AG20443 (cell line): ENCODE data around the gene FEM1B.
A peak's percentile ranks its signal among the peaks of the same experiment; 100 is the strongest.

Experiments used
- DNase-seq: peaks from one replicate; pipeline ENCODE4 v3.0.0; 2012; ENCODE audit warnings: low spot score, mixed read lengths

The FEM1B gene

GRCh38 chr15:68285259-68285980 lies 7.9 kb downstream of the FEM1B start:
- DNase-seq = no peak

GRCh38 chr15:68286256-68286655 lies 8.7 kb downstream of the FEM1B start:
- no peak for DNase-seq

DNA sequence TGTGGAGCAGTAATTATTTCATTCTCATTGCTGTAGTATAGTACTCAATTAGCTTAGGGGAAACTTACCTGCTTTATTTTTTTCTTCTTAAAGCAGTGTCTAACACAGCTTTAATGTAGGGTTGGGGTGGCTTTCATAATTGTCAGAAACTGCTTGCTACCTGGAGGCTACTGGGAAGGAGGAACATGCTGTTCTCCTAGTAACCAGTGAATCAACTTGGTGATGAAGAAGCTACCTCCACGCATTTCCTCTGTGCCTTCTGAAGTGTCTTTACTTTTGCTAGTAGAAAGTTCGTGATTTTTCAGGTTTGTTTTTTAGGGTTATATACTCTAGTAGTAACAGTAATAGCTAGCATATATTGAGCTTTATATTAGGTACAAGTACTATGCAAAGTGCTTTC lies 11.5 kb downstream of the FEM1B start:
- no peak for DNase-seq

DNA sequence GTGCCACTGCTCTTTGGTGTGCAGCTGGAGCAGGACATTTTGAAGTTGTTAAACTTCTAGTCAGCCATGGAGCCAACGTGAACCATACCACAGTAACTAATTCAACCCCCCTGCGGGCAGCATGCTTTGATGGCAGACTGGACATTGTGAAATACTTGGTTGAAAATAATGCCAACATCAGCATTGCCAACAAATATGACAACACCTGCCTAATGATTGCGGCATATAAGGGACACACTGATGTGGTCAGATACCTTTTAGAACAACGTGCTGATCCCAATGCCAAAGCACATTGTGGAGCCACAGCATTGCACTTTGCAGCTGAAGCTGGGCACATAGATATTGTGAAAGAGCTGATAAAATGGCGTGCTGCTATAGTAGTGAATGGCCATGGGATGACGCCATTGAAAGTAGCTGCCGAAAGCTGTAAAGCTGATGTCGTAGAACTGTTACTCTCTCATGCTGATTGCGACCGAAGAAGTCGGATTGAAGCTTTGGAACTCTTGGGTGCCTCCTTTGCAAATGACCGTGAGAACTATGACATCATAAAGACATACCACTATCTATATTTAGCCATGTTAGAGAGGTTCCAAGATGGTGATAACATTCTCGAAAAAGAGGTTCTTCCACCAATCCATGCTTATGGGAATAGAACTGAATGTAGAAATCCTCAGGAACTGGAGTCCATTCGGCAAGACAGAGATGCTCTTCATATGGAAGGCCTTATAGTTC lies 12.2 kb downstream of the FEM1B start:
- no peak for DNase-seq

- DNase-seq = no peak
Observed at GRCh38 chr15:68290715-68291114, 13.2 kb downstream of the FEM1B start.

GRCh38 chr15:68292157-68292781 lies 14.7 kb downstream of the FEM1B start:
- DNase-seq = no peak

- no peak for DNase-seq
Observed at GRCh38 chr15:68292967-68293366, 15.4 kb downstream of the FEM1B start.

DNA sequence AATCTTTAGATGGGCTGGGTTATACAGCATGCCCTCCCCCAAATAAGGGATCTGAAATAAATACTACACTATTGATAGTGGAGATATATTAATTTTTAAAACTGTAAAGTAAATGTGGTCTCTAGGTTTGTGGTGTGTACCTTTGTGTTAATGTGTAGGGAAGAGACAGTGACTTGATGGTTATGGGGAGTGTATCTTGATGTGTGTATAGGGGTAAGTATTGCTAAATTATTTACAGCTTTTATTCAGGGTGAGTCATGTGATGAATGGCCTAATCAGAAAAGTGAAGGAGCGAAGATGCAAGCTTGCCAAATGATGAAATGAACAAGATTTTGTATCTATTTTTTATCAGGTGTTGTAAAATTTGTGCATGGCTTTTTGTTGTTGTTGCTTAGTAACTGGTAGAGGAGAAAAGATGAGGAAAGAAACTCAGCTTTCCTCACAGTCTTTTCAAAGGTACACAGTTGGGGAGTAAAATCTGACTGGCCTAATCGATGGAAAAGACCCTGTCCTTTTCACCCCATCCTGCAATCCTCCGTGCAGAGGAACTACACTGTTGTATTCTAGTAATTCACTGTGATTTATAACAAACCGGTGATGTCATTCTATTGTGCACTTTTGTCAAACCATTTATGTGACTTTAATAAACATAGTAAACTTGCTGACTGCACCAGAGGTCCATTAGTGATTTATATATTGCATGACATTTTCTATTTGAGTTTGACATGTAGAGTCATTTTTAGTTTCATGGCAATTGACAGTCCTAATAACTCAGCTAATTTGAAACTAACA lies 17.7 kb downstream of the FEM1B start:
- no peak for DNase-seq

GRCh38 chr15:68298336-68298735 lies 20.8 kb downstream of the FEM1B start:
- DNase-seq = no peak

DNA sequence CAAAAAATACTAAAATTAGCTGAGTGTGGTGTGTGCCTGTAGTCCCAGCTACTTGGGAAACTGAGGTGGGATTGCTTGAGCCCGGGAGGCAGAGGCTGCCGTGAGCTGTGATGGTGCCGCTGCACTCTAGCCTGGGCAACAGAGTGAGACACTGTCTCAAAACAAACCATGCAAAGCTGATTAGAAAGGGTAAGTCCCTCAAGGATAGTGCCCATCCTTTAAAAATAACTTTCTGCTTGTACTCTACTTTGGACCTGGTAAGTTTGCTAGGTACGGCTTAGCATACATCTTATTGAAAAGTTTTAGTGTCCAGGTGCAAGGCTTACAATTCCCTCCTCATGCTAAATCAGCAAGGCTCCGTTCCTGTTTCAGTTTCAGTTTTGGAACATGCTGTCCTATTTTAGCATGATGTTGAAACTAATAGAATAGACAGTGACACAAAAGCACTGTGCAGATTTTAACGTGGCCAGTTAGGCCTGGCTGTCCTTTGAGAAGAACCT lies 21.4 kb downstream of the FEM1B start:
- no peak for DNase-seq

- DNase-seq = no peak
Observed at GRCh38 chr15:68299436-68299835, 21.9 kb downstream of the FEM1B start.

DNA sequence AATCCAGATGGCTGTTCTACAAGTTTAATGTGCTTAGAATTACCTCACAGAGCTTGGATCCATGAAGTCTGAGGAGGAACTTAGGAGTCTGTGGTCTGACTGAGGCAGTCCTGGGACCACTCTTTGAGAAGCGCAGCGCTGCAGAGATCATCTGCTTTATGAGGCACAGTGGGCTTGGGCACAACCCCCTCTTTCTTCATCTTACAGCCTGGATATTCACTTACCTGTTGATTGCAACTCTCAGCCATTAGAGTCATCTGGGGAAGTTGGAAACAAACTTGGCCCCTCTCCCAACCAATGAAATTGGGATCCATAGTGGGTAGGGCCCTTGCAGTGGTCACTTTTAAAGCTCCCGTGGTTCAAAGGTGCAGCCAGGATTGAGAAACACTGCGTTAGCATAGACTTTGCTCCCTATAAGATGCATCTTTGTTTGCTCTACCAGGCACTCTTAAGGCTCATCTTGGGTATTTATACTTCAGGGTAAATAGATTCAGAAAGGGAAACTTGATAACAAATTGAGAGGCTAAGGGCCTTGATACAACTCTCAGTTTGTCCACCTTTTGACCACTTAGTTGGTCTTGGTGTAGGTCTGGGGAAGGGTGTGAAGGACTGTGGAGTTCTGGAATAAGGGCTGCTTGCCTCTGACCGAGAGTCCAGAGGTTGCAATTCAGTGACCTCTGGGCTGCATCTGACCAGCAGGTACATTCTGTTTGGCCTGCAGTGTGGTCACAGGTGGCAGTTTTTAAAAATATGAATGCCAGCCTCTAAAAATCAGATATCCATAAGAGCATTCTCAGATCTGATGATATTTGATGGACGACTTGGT lies 22.8 kb downstream of the FEM1B start:
- DNase-seq = no peak

DNA sequence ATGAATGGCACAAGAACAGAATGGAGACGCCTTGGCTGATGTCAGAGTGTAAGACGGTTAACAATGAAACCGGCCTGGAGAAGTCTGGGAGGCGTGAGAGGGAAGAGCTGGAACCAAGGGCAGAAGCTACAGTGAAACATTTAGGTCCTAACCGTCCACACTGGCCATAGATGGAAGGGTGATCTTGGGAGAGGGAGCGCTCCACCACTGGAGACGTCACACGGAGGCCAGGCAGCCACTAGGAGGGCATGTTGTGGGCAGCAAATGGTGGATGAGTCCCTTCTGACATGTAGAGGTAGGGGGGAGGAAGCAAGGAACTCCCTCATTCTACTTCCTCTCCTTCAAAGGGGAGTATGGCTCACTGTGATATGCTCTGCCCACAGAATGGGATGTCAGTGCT lies 23.8 kb downstream of the FEM1B start:
- no peak for DNase-seq

- no peak for DNase-seq
Observed at GRCh38 chr15:68302729-68303128, 25.2 kb downstream of the FEM1B start.

GRCh38 chr15:68303134-68303533 lies 25.6 kb downstream of the FEM1B start:
- DNase-seq = peak; percentile 1

DNA sequence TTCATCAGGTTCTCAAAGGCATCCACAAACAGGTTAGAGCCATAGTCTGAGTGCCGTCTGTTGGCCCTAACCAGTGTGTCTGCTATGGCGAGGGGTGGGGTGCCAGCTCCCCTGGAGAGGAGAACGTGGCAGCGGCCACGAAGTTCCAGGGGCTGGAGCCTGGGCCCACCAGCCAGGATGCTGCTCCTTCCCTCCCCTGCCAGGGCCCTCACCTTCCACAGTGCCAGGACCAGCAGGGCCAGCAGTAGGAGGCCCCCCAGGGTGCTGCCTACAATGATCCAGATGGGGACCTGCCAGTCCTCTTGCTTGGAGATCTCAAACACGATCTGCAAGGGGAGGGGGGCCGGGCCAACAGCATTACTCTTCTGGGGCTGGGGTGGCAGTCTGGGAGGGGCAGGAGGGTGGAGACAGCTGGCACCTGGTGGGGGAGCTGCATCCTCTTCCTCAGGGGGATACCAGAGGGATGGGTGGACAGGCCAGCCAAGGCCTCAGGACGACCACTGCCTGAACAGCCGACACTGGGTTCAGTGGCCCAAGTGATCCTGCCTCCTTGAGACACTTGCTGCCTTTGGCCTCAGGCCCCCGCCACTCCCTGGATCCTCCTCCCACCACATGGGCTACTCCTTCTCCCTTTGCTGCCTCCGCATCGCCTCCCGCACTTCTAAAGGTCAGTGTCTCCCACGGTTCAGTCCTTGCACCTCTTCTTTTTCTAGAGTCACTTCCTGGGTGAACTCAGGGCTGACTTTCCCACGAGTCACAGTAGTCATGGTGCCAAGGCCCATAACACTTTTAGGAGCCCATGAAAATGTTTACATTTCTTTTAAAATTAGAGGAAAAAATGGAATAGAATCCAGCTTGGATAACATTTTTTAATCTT lies 26.3 kb downstream of the FEM1B start:
- peak; percentile 5 for DNase-seq

GRCh38 chr15:68304589-68305337 lies 27.2 kb downstream of the FEM1B start:
- DNase-seq = peak; percentile 3

- no peak for DNase-seq
Observed at GRCh38 chr15:68305420-68305871, 27.9 kb downstream of the FEM1B start.

GRCh38 chr15:68307131-68307928 lies 29.8 kb downstream of the FEM1B start:
- DNase-seq = no peak
